GM18499 (cell line): Measurements from ENCODE around the gene FSTL4.
"Not testable (repeated sequence)": the region's sequence is repeated elsewhere in the genome, so short reads cannot be mapped to it uniquely, and the experiment has no call there.

Source experiments
- ATAC-seq: cut with Tn5 transposase; IDR thresholded peaks from one replicate; pipeline ENCODE4 v1.9.1; 2021; ENCODE audit warnings: moderate number of reproducible peaks; ENCODE audit not compliant: insufficient read depth, unreplicated experiment

Gene FSTL4

GRCh38 chr5:133170756-133171387 is 441.5 kb downstream of the FSTL4 start:
- ATAC-seq, result not testable (repeated sequence)

- ATAC-seq, result no peak
Measured at GRCh38 chr5:133164759-133165158, 447.6 kb downstream of the FSTL4 start.

DNA sequence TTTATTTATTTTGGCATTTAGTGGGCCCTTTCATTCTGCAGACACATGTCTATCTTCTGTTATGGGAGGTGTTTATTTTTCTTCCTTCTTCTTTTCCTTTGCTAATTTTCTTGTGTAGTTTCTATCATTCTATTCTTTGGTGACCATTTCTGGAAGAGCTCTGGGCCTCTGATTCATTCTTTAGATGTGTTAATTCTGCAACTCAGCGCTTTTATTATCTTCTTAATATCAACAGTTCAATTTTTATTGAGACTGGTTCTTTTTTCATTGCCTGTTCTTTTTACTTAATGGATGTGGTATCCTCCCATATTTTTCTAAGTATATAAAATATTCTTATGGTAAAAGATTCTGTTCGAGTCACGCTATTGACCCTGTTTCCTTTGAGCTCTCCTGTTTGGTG is 448.5 kb downstream of the FSTL4 start:
- ATAC-seq, result no peak

GRCh38 chr5:133159543-133159942 is 452.8 kb downstream of the FSTL4 start:
- ATAC-seq, result no peak

DNA sequence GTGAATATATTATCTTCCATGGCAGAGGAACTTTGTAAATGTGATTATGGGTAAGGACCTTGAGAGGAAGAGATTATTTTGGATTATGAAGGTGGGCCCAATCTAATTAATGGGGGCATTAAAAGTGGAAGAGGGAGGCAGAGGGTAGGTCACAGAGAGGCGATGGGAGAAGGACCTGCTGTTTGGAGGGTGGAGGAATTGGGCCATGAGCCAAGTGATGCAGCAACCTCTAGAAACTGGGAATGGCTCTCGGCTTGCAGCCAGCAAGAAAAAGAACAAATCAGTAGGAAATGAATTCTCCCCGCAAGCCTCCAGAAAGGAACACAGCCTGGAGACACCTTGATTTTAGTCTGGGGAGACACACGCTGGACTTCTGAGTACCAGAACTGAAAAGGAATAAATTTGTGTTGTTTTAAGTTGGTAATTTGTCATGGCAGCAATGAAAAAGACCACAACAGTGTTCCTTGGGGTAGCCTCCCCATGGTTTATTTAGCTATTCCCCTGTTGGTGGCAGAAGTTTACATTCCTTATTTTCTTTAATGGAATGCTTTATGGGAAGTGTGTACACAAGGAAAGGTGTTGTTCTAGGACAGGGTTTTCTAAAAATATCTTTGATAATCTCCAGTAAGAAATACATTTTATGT is 456.9 kb downstream of the FSTL4 start:
- ATAC-seq, result no peak

DNA sequence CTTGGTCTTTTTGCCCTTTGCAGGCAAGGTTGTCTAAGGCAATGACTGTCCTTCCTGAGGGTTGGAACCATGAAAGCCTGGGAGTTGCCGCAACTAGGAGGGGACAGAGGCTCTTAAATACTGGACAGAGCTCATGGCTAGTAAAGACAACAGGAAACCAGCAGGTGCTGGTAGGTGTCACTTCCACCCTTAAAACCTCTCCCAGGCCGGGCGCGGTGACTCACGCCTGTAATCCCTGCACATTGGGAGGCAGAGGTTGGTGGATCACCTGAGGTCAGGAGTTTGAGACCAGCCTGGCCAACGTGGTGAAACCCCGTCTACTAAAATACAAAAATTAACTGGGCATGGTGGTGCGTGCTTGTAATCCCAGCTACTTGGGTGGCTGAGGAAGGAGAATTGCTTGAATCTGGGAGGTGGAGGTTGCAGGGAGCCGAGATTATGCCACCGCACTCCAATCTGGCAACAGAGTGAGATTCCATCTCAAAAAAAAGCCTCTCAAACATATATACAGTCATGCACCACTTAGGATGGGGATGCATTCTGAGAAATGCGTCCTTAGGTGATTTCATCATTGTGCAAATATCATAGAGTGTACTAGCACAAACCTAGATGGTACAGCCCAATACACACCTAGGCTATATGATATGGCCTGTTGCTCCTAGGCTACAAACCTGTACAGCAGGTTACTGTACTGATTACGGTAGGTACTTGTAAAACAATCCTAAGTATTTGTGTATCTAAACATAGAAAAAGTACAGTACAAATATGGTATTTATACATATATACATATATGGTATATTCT is 457.9 kb downstream of the FSTL4 start:
- ATAC-seq, result no peak

DNA sequence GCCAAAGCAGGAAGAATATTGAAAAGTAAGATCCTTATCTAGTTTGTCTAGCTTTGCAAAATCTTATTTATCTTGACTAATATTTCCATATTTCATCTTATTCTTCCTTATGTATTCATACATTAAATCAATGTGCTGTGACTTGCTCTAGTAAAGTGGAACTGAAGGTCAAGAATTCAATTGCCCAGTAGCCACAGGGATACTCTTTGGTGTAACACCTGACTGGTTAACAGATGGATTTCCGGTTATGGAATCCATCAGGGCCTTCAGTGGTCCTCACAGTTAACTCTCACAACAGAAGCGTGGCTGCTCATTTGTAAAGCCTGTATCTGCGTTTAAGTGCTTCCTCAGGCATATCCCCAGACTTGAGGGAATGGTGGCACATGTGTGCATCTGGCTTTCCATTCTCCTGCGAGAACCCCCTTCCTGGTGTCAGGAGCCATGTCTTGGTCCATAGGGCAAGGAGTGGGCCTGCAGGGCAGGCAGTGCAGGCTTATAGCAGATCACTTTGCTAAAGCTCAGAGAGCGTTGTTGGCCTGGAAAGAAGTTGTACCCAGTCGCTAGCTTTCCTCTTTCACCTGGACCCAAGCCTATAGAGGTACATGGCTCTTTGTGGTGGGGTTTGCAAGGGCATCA is 461.3 kb downstream of the FSTL4 start:
- no peak for ATAC-seq

GRCh38 chr5:133149345-133149744 is 463.0 kb downstream of the FSTL4 start:
- no peak for ATAC-seq

DNA sequence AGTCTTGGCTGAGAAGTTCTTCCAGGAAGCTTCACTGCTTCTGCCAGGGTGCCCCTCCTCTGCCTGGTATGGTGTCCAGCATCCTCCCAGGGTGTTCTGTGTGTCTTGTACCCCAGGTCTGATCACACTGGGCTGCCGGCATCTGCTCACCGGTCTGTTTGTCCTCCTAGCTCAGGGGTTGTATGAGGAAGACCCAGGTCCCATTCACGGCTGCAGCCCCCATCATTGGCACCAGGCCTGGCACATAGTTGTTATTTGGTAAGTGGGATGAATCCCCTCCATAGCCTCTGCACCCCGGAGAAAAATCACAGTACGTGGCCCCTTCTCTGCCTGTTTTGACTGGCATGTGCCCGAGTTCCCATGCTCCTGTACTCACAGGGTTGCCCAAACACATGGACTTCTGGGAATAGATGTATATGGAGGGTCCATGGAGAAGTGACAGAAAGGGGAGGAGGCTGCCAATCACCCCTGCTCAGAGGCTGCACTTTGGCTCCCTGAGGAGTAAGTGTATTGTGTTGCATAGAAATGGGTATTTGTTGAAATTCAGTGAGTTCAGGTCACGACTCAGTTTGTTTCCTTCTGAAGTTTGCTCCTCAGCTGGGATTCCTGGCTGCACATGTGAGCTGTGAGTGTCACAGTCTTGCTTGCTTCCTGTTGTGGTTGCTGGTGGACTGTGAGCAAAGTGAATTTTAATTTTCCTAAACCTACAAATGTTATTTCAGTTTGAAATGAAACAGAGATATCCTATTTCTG is 464.4 kb downstream of the FSTL4 start:
- no peak for ATAC-seq

DNA sequence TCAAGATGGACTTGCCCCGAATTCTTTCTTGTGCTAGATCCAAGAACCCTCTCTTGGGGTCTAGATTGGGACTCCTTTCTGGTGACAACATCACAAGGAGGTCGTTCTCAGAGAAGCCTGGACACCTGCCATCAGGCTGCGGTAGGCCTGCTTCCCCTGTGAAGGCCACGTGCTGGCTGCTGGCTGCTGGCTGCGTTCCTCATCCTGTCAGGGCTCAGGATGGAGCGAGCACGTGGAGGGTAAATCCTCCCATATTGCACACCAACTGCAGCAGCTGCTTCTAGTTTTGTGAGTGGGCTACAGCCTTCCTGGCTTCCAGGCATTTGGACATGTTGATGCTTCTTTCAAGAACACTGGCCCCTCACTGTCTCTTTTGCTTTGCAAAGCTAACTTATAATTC is 464.9 kb downstream of the FSTL4 start:
- ATAC-seq, result no peak
